ENCODE measurements around the gene MPLKIP.
"Not testable (repeated sequence)": the region's sequence is repeated elsewhere in the genome, so short reads cannot be mapped to it uniquely, and the experiment has no call there.

GRCh38 chr7:40168266-40168665 is 33.8 kb upstream of the MPLKIP start:
- TF ChIP-seq POLR2A (IDR thresholded peaks at IDR 0.05) = not testable (repeated sequence)
- TF ChIP-seq, protein P1, sequence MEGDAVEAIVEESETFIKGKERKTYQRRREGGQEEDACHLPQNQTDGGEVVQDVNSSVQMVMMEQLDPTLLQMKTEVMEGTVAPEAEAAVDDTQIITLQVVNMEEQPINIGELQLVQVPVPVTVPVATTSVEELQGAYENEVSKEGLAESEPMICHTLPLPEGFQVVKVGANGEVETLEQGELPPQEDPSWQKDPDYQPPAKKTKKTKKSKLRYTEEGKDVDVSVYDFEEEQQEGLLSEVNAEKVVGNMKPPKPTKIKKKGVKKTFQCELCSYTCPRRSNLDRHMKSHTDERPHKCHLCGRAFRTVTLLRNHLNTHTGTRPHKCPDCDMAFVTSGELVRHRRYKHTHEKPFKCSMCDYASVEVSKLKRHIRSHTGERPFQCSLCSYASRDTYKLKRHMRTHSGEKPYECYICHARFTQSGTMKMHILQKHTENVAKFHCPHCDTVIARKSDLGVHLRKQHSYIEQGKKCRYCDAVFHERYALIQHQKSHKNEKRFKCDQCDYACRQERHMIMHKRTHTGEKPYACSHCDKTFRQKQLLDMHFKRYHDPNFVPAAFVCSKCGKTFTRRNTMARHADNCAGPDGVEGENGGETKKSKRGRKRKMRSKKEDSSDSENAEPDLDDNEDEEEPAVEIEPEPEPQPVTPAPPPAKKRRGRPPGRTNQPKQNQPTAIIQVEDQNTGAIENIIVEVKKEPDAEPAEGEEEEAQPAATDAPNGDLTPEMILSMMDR (IDR thresholded peaks at IDR 0.05) = not testable (repeated sequence)
